Gastrocnemius medialis (tissue), 4 donors: ENCODE results near the gene MECP2.

Source experiments
- POLR2A ChIP-seq, 2 donors: fragments of 450-650 bp; IDR thresholded peaks; one replicate each; pipeline ENCODE4 v1.6.1; 2017; ENCODE audit warnings: antibody characterized with exemption in 2 of 2, mild to moderate bottlenecking in 2 of 2, moderate library complexity in 2 of 2
- TF ChIP-seq, protein P1 (sequence below), 5 experiments: fragments of 450-650 bp in 3 of 5; fragments of 200-600 bp in 2 of 5; sonication (generic) in 2 of 5; IDR thresholded peaks in 4 of 5; conservative IDR thresholded peaks in 1 of 5; 1 replicate in 4 of 5; 2 replicates in 1 of 5; pipeline ENCODE4 v1.5.1; 2016 to 2019; ENCODE audit warnings: antibody characterized with exemption in 5 of 5, mild to moderate bottlenecking in 3 of 5, moderate library complexity in 3 of 5

DNA sequence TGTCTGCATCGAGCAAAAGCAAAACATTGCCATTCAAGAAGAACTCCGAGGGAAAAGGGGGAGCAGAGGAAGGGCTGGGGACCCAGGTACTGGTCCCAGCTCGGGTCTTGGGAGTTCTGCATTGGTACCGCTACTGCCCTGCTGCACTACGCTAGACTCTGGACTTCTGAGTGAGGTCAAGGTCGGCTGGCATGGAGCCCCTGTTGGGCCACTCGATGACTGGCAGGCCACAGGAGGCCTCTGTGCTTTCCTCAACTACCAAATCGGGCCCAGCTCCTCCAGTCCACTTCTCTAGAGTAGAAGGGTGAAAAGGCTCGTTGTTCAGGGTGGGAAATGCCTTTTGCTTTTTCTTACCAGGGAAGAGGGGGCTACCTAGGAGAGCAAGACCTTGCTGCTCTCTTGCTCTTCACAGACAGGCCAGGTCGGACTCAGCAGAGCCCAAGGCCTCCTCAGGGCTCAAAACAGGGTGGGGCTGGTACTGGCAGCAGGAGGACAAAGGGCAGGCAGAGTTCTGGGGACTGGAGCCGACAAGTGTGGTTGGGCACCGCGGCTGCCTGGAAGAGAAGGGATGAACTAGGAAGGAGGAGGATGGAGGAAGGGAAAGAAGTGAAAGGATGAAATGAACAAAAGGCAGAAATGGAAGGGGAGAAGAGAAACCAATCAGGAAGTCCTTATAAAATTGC is 68.9 kb downstream of the MECP2 start:
- TF ChIP-seq, protein P1, sequence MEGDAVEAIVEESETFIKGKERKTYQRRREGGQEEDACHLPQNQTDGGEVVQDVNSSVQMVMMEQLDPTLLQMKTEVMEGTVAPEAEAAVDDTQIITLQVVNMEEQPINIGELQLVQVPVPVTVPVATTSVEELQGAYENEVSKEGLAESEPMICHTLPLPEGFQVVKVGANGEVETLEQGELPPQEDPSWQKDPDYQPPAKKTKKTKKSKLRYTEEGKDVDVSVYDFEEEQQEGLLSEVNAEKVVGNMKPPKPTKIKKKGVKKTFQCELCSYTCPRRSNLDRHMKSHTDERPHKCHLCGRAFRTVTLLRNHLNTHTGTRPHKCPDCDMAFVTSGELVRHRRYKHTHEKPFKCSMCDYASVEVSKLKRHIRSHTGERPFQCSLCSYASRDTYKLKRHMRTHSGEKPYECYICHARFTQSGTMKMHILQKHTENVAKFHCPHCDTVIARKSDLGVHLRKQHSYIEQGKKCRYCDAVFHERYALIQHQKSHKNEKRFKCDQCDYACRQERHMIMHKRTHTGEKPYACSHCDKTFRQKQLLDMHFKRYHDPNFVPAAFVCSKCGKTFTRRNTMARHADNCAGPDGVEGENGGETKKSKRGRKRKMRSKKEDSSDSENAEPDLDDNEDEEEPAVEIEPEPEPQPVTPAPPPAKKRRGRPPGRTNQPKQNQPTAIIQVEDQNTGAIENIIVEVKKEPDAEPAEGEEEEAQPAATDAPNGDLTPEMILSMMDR (IDR thresholded peaks at IDR 0.05 in 4 of 5, conservative IDR thresholded peaks at IDR 0.05 in 1 of 5) = no peak
- no peak for TF ChIP-seq POLR2A (IDR thresholded peaks at IDR 0.05)
